Dermis blood vessel endothelial cell (primary cell): ENCODE measurements around the gene DEFB132. TPM values are rescaled to one million over a fixed set of nuclear protein-coding genes. Genes with fewer than 3 reads are reported as not detected.

Experiments
- DNase-seq: peaks from one replicate; pipeline ENCODE4 v3.0.0; 2010
- total RNA-seq: library from RNA; depleted of rRNA; stranded (reverse); fragments of >200 nt; gene quantifications from 2 replicates; pipeline ENCODE4 v1.2.3, GENCODE V29; 2014

Gene DEFB132
- total RNA-seq, 1 donor from 2014 or later = not detected

DNA sequence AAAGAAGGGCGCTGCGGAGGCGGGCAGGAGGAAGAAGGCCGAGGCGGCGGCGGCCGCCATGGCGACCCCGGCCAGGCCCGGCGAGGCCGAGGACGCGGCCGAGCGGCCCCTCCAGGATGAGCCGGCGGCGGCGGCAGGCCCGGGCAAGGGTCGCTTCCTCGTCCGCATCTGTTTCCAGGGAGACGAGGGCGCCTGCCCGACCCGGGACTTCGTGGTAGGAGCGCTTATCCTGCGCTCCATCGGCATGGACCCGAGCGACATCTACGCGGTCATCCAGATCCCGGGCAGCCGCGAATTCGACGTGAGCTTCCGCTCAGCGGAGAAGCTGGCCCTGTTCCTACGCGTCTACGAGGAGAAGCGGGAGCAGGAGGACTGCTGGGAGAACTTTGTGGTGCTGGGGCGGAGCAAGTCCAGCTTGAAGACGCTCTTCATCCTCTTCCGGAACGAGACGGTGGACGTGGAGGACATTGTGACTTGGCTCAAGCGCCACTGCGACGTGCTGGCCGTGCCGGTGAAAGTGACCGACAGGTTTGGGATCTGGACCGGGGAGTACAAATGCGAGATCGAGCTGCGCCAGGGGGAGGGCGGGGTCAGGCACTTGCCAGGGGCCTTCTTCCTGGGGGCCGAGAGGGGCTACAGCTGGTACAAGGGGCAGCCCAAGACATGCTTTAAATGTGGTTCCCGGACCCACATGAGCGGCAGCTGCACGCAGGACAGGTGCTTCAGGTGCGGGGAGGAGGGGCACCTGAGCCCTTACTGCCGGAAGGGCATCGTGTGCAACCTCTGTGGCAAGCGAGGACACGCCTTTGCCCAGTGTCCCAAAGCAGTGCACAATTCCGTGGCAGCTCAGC lies 40.6 kb downstream of the DEFB132 start:
- peak; percentile 81 for DNase-seq

DNA sequence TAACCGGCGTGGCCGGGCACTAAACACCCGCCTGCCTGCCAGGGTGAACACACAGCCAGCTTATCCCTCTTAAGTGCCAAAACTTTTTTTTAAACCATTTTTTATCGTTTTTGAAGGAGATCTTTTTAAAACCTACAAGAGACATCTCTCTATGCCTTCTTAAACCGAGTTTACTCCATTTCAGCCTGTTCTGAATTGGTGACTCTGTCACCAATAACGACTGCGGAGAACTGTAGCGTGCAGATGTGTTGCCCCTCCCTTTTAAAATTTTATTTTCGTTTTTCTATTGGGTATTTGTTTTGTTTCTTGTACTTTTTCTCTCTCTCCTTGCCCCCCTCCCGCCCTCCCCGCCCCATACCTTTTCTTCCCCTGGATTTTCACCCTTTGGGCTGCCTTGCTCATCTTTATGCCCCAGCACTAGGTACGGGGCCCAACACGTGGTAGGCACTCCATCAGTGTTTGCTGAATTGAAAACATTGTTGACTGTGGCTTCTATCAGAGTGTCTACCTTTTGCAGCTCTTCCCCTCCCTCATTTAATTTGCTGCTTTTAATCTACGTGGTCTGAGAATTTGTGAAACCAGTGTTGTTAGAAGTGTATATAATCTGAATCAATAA lies 41.4 kb downstream of the DEFB132 start:
- DNase-seq = peak; percentile 14

DNA sequence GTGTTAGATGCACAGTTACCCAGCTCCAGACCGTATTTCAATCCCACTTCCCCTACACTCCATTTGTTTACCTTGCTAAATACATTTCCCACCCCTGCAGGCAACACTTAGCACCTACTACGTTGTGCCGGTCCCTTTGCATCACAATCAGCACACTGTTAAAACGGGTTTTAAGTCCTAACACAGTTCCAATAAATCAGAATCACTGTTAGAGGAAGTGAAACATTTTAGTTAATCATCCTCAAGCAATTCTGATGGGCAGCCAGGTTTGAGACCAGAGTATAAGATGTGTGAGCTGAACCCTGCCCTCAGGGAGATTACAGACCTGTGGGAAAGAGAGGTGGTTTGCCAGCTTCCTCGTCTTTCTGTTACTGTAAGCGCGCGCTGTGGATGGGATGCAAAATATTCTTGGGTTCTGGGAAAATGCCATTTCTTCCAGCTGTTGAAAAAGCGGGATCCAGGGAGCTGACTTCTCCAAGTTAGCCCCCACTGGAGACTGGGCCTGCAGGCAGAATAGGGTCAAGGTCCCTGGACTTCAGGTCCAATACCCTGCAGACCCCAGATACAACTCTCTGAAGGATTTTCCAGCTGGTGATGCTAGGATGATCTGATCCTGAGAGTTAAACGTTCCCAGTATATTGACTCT lies 42.9 kb downstream of the DEFB132 start:
- DNase-seq = peak; percentile 11

DNA sequence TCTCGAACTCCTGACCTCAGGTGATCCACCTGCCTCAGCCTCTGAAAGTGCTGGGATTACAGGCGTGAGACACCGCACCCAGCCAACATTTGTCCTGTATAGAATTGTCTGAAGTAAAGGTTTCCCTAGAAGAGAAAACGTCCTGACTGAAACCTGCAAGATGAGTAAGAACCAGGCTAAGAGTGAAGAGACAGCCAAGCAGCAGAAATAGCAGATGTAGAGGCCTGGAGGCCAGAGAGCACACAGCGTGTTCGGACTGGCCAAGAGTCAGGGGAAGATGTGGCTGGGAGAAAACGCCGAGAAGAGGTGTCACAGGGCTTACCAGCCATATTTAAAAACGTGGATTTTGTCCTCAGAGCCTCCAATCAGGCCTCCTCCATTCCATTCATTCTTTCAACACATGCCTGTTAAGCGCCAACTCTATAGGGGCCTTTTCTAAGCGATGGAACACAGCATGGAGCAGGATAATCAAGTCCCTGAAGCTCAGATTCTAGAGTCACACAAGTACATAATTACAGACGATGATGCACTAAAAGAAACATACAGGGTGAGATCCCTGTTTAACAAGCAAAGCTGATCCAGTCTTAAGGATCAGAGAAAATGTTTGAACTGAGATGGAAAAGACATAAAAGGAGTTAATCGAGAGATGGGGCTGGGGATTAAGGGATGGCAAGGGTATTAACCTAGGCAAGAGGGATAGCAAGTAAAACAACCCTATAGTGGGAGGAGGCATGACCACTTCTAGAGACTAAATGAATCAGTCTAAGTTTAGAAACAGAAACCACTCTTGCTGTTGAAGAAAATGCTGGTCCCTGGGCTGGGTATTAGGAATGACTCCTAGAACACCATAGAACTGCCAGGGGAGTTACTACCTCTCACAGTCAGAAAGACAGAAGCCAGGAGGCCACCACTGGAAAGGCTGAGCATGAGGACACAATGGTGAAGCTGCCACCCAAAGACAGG lies 44.6 kb downstream of the DEFB132 start:
- DNase-seq = no peak

DNA sequence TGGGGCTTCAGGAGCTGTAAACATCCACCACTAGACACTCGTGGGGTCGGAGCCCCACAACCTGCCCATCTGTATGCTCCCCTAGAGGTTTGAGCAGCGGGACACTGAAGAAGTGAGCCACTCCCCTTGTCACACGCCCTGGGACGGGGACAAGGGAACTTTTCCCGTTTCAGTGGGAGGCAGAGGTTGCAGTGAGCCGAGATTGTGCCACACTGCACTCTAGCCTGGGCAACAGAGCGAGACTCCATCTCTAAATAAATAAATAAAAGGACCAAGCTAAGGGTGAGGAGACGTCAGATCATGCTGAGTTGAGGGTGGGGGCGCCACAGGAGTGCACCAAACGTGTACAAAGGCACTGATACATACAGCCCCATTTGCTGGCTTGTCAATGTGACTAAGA lies 48.2 kb downstream of the DEFB132 start:
- no peak for DNase-seq

DNA sequence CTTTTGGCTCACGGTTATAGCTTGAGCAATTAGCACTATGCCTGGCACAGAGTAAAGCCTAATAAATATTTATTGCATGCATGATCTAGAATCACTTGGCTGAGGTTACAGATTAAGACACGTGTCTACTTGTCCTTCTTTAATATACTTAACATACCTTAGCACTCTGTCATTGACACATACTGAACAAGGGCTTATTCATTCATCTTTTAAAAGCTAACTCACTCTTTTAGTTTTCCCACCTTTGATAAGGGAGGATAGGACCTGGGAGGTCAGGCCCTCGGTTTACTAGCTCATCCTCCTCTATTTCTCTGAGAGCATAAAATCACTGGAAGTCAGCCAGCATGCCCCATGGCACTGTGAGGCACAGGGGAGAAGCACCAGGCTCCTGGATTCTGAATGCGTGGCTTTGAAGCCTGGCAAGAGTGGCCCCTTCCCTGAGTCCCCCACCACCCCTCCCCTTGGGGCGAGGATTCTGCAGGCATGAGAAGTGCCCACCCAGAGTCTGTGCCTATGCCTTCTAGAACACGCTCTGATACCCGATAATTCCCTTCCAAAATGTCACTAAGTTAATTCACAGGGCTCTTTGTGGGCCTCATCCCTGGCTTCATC lies 51.0 kb downstream of the DEFB132 start:
- DNase-seq = no peak

DNA sequence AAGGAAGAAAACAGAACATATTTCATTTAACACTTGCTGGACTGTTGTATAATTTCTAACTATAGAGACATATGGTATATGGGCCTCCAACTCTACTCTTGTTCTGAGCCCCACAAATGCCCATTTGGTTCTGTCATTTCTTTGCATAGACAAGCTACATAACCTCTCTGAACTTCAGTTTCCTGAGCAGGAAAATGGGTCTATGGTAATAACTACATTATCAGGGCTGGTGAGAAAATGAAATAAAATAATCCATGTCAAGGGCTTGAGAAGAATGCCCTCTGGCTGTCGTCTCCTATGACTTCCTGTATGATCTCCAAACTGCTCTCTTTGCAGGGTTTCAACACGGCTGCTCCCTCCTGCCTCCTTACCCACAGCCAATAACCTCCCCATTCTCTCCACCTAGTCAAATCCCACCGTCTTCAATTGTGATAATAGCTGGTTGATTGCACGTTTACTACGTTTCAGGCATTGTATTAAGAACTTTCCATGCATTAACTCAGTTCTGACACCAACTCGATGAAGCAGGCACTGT lies 51.8 kb downstream of the DEFB132 start:
- DNase-seq = no peak

DNA sequence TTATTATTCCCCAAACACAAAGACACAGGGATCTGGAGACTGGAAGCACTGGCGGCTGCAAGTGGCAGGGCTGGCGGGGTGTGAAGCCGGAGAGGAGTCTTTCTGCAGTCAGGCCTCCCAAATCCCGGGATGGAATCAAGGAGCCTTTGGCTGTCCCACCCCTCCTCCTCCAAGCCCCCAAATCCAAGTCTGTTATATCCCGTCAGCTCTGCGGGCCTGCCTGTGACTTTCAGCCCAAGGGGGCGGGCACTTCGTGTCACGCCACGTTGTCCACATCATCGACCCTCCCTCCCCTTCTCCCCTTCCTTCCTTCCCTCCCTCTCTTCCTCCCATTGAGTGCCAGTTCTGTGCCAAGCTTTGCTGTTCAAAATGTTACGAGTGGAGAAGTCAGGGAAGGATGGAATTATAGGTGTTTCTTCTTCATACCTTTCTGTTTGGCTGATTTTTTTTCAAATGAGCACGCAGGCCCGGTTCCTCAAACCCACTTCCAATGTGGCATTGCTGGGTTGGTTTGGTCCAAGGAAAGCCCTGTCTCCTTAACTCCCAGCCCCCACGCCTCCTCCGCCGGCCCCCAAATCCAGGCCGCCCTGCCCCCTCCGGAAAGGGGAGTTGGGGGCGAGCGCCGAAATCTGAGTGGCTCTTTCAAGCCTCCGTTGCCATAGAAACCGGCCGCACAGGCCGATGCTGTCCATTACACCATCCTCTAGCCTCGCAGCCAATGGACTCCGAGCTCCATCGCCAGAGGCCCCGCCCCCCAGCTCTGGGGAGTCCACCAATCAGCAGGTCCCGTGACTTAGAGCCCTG lies 52.5 kb downstream of the DEFB132 start:
- DNase-seq = peak; percentile 99

DNA sequence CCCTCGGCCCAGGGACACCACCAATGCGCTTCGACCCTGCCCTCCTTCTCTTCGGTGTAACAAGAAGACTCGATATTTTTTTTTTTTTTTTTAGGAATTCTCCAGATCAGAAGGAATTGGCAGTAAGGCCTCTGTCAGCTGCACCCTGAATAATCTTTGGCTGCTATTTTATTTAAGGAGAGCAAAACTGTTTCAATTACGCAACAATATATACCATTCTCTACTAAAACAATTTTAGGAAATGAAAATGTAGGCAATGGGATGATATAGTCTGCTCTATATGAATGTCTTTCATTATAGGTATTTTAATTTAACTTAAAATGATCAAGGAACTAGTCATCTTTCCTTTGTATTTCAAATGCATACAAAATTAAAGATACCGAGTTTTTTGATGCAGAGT lies 53.1 kb downstream of the DEFB132 start:
- no peak for DNase-seq

Other genes with a start within 250 kb of the DEFB132 start
- gene DEFB125, start 170.1 kb upstream of the DEFB132 start, total RNA-seq = not detected in 2 replicates
- gene DEFB126, start 115.1 kb upstream of the DEFB132 start, total RNA-seq = not detected in 2 replicates
- not detected in 2 replicates for gene DEFB127, start 100.3 kb upstream of the DEFB132 start, total RNA-seq
- not detected in 2 replicates for gene DEFB128, start 68.0 kb upstream of the DEFB132 start, total RNA-seq
- gene DEFB129, start 30.5 kb upstream of the DEFB132 start, total RNA-seq = not detected in 2 replicates
- 3.2 and 6.7 TPM in 2 replicates for gene C20orf96, start 33.0 kb downstream of the DEFB132 start, total RNA-seq
- 18.8 and 23.8 TPM in 2 replicates for gene ZCCHC3, start 39.8 kb downstream of the DEFB132 start, total RNA-seq
- 4.4 and 8.1 TPM in 2 replicates for gene SOX12, start 67.8 kb downstream of the DEFB132 start, total RNA-seq
- gene NRSN2, start 89.4 kb downstream of the DEFB132 start, total RNA-seq = 18.0 and 40.2 TPM in 2 replicates
- 49.2 and 62.1 TPM in 2 replicates for gene TRIB3, start 123.0 kb downstream of the DEFB132 start, total RNA-seq
- 111 and 116 TPM in 2 replicates for gene RBCK1, start 150.6 kb downstream of the DEFB132 start, total RNA-seq
- gene TBC1D20, start 204.8 kb downstream of the DEFB132 start, total RNA-seq = 30.5 and 33.0 TPM in 2 replicates